NCI-H1092 treated with DMSO at 0.1 percent for 48 hours (cell line): ENCODE results near the gene CBY2.
"Not testable (repeated sequence)": the region's sequence is repeated elsewhere in the genome, so short reads cannot be mapped to it uniquely, and the experiment has no call there.

ENCODE experiments used
- DNase-seq: peaks from one replicate; lab custom pipeline; 2025; lab: John Stamatoyannopoulos, UW

CBY2 gene

GRCh38 chr13:45742985-45743384, 40.9 kb downstream of the CBY2 start:
- DNase-seq = no peak

GRCh38 chr13:45744979-45745378, 42.9 kb downstream of the CBY2 start:
- DNase-seq = no peak

GRCh38 chr13:45747071-45747470, 45.0 kb downstream of the CBY2 start:
- no peak for DNase-seq

GRCh38 chr13:45748941-45749759, 47.0 kb downstream of the CBY2 start:
- peak; percentile 65 for DNase-seq

- no peak for DNase-seq
These were observed 48.4 kb downstream of the CBY2 start for GRCh38 chr13:45750566-45750965.

- no peak for DNase-seq
These were observed 49.8 kb downstream of the CBY2 start for GRCh38 chr13:45751885-45752284.

- no peak for DNase-seq
These were observed 50.4 kb downstream of the CBY2 start for GRCh38 chr13:45752510-45752909.

- not testable (repeated sequence) for DNase-seq
These were observed 54.4 kb downstream of the CBY2 start for GRCh38 chr13:45756498-45756897.

GRCh38 chr13:45757589-45757988, 55.5 kb downstream of the CBY2 start:
- DNase-seq = not testable (repeated sequence)

GRCh38 chr13:45763419-45763818, 61.3 kb downstream of the CBY2 start:
- no peak for DNase-seq
